Measurements from ENCODE around the gene SMARCD2. TPM values are rescaled to one million over a fixed set of nuclear protein-coding genes. Genes with fewer than 3 reads are reported as not detected.

The SMARCD2 gene
- total and polyA plus RNA-seq, 2 of the 13 experiments (the other 11 are each of a cell fraction or from before 2014, with no cell fraction given) = 122 to 150 TPM

- TF ChIP-seq ZBTB10 (CRISPR knock-in tag; IDR thresholded peaks at IDR 0.05; ENCODE audit: borderline replicate concordance) (no peak; the same call in 1 of the 2 replicates), JDP2 (CRISPR knock-in tag; IDR thresholded peaks at IDR 0.05; ENCODE audit: borderline replicate concordance) (no peak), HMG20B (CRISPR knock-in tag; conservative IDR thresholded peaks at IDR 0.05) (no peak), PPARG (CRISPR knock-in tag; conservative IDR thresholded peaks at IDR 0.05) (0 out of 2 replicates have a peak, but pooled peaks have one; percentile 29), TEAD3 (CRISPR knock-in tag; optimal IDR thresholded peaks at IDR 0.05; ENCODE audit: borderline replicate concordance) (peak; percentile 87), EP300 (IDR thresholded peaks at IDR 0.05; ENCODE audit: low read depth in 2 of 2, low read length in 2 of 2) (no peak), EP300 (CRISPR knock-in tag; IDR thresholded peaks at IDR 0.05; ENCODE audit: borderline replicate concordance) (peak; percentile 22; the same call in 1 of the 2 replicates), ATF3 (CRISPR knock-in tag; IDR thresholded peaks at IDR 0.05) (peak; percentile 54; the same call in 1 of the 2 replicates), RCOR2 (CRISPR knock-in tag; IDR thresholded peaks at IDR 0.05) (no peak), AKNA (CRISPR knock-in tag; IDR thresholded peaks at IDR 0.05; ENCODE audit: borderline replicate concordance) (no peak; the same call in 1 of the 2 replicates), ZNF253 (CRISPR knock-in tag; IDR thresholded peaks at IDR 0.05; ENCODE audit: borderline replicate concordance) (no peak), KMT2A (CRISPR knock-in tag; IDR thresholded peaks at IDR 0.05) (peak; percentile 81), ZNF761 (CRISPR knock-in tag; conservative IDR thresholded peaks at IDR 0.05) (peak; percentile 98), ZNF18 (CRISPR knock-in tag; IDR thresholded peaks at IDR 0.05; ENCODE audit: insufficient replicate concordance) (no peak), ZNF333 (CRISPR knock-in tag; IDR thresholded peaks at IDR 0.05; ENCODE audit: borderline replicate concordance) (peak; percentile 97), ZFX (CRISPR knock-in tag; IDR thresholded peaks at IDR 0.05; ENCODE audit: low read depth) (peak; percentile 78), ZNF670 (CRISPR knock-in tag; IDR thresholded peaks at IDR 0.05; ENCODE audit: borderline replicate concordance) (peak; percentile 80; the same call in 1 of the 2 replicates), PREB (CRISPR knock-in tag; IDR thresholded peaks at IDR 0.05) (no peak)
Measured at GRCh38 chr17:63827002-63827800, 15.3 kb downstream of the SMARCD2 start, which contains the start of the genes FTSJ3 and PSMC5 (continued).
